DND-41 (cell line): ENCODE data around the gene TTYH3.

Source experiments
- CTCF ChIP-seq: IDR thresholded peaks from 2 replicates; pipeline ENCODE4 v1.5.1; 2012; ENCODE audit warnings: borderline replicate concordance, low read length, moderate library complexity, mild to moderate bottlenecking; ENCODE audit not compliant: poor library complexity, severe bottlenecking; ENCODE audit errors: extremely low read depth
- EZH2 ChIP-seq: IDR thresholded peaks from 3 replicates; pipeline ENCODE4 v1.6.1; 2012; ENCODE audit warnings: borderline replicate concordance, low read depth, mild to moderate bottlenecking, moderate library complexity, low read length, inconsistent platforms; ENCODE audit not compliant: severe bottlenecking

DNA sequence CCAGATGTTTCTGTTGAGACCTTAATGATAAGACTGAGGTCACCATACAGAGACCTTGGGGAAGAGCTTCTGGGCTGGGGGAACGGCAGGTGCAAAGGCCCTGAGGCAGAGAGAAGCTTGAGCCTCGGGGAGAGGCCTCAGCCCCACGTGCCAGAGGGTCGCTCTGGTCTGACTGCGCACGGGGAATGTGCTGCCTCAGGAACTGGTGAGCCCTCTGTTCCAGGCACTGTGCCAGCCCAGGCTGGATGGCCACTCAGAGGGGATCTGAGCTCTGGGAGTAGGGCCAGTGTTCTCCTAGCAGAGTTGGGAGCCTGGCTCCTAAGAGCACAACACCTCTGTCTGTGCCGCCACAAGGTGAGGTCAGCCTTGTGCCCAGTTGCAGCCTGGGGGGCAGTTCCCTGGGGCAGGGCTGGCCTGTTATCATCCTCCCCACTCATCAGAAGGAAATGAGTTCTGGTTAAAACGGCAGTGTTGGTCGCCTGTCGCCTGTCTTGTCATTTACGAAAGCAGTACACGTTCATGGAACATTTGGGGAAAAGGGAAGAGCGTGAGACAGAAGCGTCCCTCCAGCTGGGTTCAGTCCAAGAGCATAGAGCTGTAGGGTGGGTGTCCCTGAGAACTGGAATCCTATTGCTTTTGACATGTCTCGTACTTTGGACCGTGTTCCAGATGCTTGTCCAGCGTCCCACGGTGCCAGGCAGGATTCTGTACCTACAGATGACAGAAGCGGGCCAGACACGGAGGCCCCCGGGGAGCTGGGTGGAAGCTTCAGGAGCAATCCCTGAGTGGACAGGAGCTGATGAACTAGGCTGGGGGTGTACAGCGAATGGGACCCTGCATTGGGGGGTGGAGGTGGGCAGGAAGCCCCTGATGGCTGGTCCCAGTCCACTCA, 4.3 kb downstream of the TTYH3 start:
- TF ChIP-seq CTCF: no peak
- no peak for TF ChIP-seq EZH2
